GM18951 (cell line): Measurements from ENCODE around the gene COG7.

Experiments used
- POLR2A ChIP-seq: IDR thresholded peaks from 4 replicates; pipeline ENCODE4 v1.6.1; 2011; ENCODE audit warnings: mild to moderate bottlenecking; ENCODE audit not compliant: insufficient read length, insufficient read depth; ENCODE audit errors: extremely low read depth
- in situ Hi-C: fragments of 300-500 bp; cut with MboI; formaldehyde crosslinking; loops from one replicate; pipeline ENCODE4 v1.12.0; 2022; ENCODE audit warnings: low sequenced_read_pairs, mixed read lengths, inconsistent platforms; ENCODE audit not compliant: unreplicated experiment

Gene COG7

GRCh38 chr16:23452572-23453337, at the start of gene COG7:
COG7 (minus strand) TSS chr16:23453189; CDS start chr16:23452994, 195 bp downstream.
- in situ Hi-C loops, result no loop called here
- peak; percentile 53 for TF ChIP-seq POLR2A

DNA sequence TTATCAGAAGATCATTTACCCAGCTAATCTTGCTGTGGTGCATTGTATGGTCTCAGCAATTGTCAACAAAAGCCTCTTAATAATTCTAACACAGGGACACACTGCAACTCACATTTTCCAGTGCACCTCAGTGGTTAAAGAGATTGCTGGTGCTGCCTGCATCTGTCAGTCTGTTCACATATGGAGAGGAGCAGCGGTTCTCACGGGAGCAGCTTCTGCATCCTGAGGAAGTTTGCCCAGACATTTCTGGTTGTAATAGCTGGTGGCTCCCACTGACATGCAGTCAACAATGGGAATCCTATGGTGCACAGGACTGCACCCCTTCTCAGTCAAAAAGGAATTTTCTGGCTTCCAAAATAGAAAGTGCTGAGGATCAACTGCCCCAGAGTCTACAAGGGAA, 49.5 kb upstream of the COG7 start:
- TF ChIP-seq POLR2A, result no peak
- in situ Hi-C loops, result no loop called here

DNA sequence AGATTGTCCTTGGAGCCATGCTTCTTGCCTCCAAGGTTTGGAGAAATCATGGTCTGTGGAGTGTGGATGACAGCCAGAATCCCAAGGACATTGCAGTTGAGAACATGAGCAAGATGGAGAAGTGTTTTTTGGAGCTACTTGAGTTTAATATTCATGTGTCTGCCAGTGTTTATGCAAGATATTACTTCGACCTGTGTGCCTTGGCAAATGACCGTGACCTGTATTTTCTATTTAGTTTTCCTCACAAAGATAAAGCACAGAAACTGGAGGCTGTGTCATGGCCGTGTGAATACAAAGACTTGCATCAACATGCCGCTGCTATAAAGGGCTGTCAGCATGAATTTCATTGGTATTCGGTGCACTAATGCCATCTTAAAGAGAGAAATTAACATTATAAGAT, 48.3 kb upstream of the COG7 start:
- no peak for TF ChIP-seq POLR2A
- in situ Hi-C loops, result no loop called here

- in situ Hi-C loops, result no loop called here
- no peak for TF ChIP-seq POLR2A
Observed at GRCh38 chr16:23500862-23501225, 47.9 kb upstream of the COG7 start.

DNA sequence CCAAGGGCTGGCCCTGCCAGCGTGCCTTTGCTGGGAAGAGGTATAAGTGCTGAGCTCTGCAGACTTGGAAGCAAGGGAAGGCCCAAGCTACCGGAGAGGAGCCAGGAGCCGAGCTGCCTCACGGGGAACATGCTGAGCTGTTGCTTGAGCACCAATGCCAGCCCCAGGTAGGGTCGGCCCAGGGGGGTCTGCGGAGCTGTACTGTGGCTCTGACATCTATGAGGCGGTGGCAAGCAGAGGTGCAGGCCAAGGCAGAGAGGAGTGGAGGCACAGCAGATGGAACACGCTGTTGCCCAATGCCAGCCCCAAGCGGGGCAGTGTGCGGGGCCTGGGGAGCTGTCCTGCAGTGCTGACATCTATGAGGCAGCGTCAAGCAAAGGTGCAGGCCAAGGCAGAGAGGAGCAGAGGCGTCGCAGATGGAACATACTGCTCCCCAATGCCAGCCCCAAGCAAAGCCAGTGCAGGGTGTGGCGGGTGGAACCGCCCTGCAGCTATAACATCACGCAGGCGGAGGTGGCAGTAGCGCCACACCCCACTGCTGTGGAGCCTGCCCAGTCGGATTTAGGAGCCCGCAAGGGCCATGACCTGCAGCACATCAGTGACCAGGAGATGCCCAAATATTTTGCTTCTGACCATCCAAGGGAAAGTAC, 47.3 kb upstream of the COG7 start:
- TF ChIP-seq POLR2A, result no peak
- in situ Hi-C loops, result no loop called here

GRCh38 chr16:23499801-23500200, 46.8 kb upstream of the COG7 start:
- in situ Hi-C loops, result no loop called here
- TF ChIP-seq POLR2A, result no peak

DNA sequence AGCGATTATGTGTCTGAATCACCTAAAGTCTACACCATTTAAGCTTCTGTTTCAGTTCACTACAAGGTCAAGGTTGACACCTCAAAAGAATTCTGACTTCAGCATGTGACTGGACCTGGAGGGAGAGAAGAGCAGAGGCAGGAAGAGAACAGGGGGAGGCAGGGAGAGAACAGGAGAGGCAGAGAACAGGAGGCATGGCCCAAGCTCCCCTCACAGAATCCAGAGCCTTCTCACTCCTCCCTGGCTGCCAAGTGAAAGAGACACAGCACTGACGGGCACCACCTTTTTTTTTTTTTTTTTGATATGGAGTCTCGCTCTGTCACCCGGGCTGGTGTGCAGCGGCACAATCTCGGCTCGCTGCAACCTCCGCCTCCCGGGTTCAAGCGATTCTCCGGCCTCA, 45.9 kb upstream of the COG7 start:
- in situ Hi-C loops, result no loop called here
- no peak for TF ChIP-seq POLR2A

DNA sequence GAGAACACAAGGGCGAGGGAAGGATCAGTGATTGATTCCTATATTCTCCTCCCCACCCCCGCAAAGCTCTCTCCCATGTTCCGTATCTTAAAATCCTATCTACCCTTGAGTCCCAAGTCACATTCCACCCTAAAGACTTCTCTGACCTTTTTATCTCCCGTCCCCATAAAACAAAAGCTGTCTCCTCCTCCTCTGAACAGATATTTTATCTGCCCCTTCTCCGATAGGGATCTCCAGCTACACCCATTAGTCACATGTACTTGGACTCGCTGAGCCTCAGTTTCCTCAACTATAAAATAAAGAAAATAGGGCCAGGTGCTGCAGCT, 44.5 kb upstream of the COG7 start:
- no peak for TF ChIP-seq POLR2A
- in situ Hi-C loops, result no loop called here

DNA sequence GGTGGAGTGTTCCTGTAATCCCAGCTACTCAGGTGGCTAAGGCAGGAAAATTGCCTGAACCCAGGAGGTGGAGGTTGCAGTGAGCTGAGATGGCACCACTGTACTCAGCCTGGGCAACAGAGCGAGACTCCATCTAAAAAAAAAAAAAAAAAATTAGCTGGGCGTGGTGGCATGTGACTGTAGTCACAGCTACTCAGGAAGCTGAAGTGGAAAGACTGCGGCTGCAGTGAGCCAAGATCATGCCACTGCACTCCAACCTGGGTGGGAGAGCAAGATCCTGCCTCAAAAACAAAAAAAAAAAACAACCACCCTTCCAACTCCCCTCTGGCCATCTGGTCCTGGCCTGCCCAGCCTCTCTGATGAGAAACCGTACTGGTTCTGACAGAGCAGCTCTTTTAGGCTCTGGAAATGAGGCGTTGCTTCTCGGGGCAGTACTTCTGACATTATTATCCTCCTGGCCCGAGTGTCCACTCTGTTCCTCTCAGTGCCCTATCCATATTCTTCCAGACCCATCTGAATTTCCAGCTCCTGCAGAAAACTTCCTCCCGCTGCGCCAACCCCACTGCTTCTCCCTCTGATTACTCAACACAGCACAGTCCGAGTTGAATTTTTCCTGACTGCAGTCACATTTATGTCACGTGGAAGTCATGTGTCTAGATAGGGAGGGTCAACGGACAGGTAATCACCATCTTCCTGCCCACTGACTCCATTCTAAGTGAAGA, 44.0 kb upstream of the COG7 start:
- in situ Hi-C loops, result no loop called here
- TF ChIP-seq POLR2A, result no peak

DNA sequence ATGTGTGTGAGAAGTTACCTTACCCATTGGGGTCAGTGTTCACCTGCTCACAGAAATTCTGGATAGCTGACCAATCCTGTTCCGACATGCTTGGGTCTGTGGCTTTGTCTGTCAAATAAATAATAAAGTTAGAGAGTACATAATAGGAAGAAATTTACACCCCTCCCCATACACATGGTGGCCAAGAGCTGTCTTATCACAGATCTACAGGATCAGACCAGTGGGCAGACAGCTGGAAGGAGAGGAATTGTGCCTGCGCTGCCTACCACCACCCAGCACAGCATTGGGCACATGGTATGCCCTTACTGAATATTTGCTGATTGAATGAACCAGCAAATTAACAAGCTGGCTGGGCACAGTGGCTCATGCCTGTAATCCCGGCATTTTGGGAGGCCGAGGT, 42.7 kb upstream of the COG7 start:
- in situ Hi-C loops, result no loop called here
- TF ChIP-seq POLR2A, result no peak

GRCh38 chr16:23494188-23494587, 41.2 kb upstream of the COG7 start:
- in situ Hi-C loops, result no loop called here
- TF ChIP-seq POLR2A, result no peak

- in situ Hi-C loops, result no loop called here
- no peak for TF ChIP-seq POLR2A
Observed at GRCh38 chr16:23491490-23492391, 38.8 kb upstream of the COG7 start.

DNA sequence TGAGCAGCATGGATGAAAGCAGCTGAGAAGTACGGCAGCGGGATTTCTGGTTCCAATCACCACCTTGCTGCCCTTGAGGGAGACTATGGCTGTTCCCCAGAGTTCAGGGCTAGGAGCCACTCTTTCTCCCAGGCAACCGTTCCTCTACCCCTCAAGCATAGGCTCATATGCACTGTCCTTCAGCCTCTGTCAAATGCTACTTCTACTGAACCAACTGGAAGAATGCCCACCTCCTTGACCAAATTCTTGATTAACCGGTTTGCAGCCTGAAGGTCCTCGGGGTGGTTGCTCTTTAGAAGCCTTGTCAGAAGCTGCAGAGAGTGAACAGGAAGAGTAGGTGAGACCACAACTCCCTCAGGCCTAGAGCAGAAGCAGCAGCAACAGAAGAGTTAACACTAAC, 33.5 kb upstream of the COG7 start:
- in situ Hi-C loops, result no loop called here
- no peak for TF ChIP-seq POLR2A
